Activated CD8-positive, alpha-beta memory T cell treated with anti-CD3 and anti-CD28 coated beads, Interleukin-2, amount 50 U/mL, for 1 hour (primary cell): ENCODE measurements around the gene MED13L.

Source experiments
- DNase-seq: peaks from one replicate; pipeline ENCODE4 v3.0.0-alpha.2; 2020; ENCODE audit errors: extremely low read depth

Gene MED13L

DNA sequence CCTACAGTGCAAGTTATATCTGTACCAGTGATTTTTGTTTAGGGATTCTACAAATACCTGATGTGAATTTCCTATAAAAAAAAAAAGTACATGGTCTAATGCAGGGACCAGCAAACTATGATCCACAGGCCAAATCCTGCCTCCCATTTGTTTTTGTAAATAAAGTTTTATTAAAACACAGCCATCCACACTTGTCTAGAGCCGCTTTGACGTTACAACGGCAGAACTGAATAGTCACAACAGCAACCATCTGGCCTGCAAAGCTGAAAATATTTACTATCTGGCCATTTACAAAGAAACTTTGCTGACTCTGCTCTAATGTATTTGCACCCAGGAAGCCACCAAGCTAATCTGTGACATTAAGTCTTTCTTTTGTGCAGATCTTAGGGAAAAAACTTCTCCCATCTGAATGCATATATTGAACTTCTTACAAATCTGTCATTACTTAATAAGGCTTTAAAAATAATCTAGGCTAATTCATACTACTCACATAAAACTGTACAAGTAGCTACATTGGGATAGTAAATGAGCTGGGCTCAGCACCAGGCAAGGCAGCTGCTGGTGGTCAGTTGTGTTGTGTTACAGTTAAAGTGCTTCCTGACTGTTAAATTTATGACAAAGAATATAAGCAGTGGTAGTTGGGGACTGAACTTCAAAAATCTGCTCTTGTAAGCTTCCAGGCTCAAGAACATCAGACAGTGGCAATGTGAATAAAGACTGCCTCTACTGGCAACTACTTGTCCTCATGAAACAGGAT is 303.3 kb downstream of the MED13L start:
- DNase-seq: no peak

DNA sequence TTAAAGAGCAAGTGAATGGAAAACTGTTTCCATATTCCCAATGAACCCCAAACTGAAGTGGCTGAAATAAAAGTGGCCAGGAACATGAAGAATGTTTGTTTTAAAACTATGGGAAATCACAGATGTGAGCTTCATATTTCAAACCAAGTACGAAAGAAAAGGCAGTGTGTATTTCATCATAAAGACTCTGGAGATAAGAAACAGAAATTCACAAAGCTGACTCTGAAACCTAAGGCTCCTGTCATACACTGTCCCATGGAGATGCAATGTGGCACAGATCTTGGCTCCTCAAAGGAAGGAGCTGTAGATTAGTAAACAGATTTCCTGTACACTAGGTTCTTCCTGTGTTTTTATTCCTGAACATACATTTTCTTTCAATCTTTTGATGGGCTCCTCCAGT is 304.4 kb downstream of the MED13L start:
- DNase-seq: no peak

DNA sequence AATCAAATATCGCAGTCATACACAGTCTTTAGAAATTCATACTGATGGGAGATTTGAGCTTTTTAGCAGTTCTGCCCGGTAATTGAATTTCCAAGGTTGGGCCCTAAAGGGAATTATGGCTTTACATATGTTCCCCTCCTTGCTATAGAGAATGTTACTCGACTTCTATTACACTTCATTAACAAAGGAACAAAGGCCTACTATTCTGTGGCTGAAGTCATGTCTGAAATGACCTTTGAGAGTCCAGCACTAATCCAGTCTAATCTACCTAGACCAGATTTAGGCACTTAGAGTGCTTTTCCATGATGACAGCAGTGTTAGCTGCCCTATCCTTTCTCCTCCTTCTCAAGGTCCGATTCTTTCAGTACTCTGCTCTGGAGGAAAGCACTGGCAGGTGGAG is 305.3 kb downstream of the MED13L start:
- no peak for DNase-seq

- DNase-seq: no peak
Observed at GRCh38 chr12:115968211-115968610, 309.3 kb downstream of the MED13L start.

DNA sequence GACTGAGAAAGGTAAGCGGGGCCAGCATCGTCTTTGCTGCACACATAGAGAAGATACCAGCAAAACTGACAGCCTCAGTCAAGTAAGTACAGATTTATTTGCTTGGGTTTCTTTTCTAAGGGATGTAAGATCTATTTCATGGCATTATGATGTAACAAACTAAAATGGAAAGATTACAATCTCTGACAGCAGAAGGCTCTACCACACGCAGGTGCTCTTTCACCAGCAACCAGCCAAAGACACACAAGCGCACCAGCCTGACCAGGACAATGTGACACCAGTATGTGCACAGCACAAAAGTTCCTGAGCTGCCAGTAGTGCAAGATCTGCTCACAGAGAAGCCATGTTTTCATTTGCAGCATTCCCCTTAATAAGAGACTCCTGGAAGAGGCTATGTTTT is 311.1 kb downstream of the MED13L start:
- no peak for DNase-seq

GRCh38 chr12:115964626-115965025 is 312.9 kb downstream of the MED13L start:
- no peak for DNase-seq

DNA sequence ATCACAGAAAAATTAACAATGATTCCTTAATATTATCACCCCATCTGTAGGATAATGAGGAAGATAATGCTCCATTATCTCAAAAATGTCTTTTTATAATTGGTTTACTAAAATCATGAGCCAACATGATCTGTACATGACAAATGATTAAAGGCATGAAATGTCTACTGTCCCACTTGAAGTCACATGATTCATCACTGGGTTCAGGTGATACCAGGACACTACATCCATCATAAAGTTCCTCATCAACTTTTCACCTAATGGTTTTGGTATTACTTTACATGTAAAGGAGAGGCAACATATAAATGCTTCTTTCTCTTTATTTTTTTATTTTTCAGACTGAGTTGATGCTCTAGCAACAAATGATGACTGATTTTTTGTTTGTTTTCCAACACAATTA is 313.3 kb downstream of the MED13L start:
- DNase-seq: no peak

DNA sequence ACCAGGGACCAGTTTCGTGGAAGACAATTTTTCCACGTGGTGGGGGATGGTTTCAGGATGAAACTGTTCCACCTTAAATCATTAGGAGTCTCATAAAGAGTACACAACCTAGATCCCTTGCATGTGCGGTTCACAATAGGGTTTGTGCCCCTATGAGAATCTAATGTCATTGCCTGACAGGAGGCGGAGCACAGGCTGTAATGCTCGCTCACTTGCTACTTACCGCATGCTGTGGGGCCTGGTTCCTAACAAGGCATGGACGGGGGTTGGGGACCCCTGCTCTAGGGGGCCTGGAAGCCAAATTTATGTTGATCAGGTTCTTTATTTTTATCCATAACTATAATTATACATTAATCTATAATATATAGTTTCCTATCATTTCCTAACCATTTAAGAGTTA is 315.3 kb downstream of the MED13L start:
- no peak for DNase-seq

GRCh38 chr12:115960868-115961802 is 316.4 kb downstream of the MED13L start:
- no peak for DNase-seq

- no peak for DNase-seq
Observed at GRCh38 chr12:115957686-115958290, 319.7 kb downstream of the MED13L start.

DNA sequence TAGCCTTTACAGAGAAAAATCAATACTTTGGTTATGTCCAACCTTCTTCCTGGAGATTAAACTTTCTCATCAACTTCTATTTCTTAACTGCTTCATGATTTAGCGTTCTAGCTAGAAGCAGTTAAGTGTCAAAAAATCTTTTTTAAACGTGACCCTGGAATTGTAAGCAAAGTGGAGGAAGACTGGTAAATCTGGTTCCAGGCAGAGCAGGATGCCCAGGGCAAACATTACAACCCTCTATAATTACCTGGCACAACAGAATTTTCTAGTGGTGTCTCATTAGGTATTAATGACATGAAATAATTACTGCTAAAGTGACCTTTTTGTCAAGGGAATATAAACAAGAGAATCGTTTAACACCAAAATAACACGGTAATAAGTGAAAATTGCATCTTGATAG is 320.8 kb downstream of the MED13L start:
- no peak for DNase-seq

- no peak for DNase-seq
Observed at GRCh38 chr12:115956236-115956635, 321.3 kb downstream of the MED13L start.

GRCh38 chr12:115953450-115953849 is 324.0 kb downstream of the MED13L start:
- no peak for DNase-seq

GRCh38 chr12:115953031-115953430 is 324.5 kb downstream of the MED13L start:
- DNase-seq: no peak

DNA sequence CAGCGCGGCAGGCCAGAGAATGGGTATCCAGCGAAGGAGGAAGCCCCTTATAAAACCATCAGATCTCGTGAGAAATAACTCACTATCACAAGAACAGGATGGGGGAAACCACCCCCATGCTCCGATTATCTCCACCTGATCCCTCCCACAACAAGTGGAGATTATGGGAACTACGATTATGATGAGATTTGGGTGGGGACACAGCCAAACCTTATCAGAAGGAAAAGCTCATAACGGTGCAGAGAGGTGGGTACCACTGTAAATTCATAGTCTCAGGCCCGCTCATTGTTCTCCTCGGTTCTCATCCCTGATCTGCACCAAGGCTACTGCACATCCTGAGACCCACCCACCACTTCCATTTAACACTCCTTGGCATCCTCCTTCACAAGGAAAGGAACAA is 326.5 kb downstream of the MED13L start:
- DNase-seq: no peak

GRCh38 chr12:115949675-115950074 is 327.8 kb downstream of the MED13L start:
- no peak for DNase-seq

DNA sequence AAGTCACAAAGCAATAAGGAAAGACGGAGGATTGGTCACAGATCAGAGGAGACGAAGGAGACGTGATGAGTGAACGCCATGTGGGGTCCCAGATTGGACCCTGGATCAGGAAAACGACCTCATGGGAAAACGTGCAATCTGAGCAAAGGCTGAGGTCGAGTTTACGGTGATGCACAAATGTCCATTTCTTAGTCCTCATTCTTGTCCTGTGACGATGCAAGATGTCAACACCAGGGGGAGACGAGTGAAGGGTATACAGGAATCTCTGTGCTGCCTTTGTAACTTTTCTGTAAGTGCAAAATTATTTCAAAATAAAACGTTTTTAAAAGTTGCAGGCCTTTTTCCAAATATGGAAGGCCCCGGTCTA is 329.8 kb downstream of the MED13L start:
- DNase-seq: no peak

GRCh38 chr12:115946867-115947695 is 330.4 kb downstream of the MED13L start:
- no peak for DNase-seq

GRCh38 chr12:115946092-115946491 is 331.4 kb downstream of the MED13L start:
- DNase-seq: no peak

DNA sequence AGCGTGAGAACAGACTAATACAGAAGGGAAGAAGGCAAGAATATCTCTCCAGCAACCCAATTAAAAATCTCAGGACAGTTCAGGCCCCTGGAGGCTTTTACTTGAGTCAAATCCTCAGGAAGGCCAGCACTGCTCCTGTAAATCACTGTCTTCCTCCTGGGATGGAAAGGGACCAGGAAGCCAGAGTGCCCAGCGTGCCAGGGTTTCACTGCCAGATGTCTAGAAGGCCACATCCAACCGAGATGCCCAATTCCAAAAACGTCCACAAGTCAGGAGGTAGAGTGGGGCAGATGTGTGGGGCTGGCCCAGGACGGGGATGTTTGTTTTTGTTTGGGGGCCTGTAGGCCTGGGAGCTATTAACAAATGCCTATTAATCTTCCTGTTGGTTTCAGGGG is 332.0 kb downstream of the MED13L start:
- DNase-seq: no peak

DNA sequence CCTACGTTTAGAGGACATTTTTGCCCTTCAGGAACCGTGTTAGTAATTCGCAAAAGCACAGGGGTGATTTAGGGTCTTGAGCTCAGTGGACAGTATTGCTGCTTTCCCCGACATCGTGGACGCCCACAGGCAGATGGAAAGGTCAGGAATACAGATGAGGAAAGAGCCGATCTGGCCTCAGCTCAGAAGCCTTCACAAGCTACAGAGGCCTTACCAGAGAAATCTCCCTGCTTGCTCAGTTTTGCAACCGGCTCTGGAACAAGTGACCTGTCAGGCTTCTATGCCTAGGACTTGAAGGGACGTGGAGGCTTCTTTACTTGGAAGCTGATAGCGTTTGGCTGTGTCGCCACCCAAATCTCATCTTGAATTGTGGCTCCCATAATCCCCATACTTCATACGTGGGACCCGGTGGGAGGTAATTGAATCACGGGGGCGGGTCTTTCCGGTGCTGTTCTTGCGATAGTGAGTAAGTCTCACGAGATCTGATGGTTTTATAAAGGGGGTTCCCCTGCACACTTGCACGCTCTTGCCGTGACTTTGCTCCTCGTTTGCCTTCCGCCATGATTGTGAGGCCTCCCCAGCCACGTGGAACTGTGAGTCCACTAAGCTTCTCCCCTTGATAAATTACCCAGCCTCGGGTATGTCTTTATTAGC is 332.5 kb downstream of the MED13L start:
- no peak for DNase-seq
